ENCODE results near the gene ECHS1. TPM values are rescaled to one million over a fixed set of nuclear protein-coding genes. Genes with fewer than 3 reads are reported as not detected.

ECHS1 gene
- total RNA-seq, 1 experiment from 2014 or later: 58.0 TPM

DNA sequence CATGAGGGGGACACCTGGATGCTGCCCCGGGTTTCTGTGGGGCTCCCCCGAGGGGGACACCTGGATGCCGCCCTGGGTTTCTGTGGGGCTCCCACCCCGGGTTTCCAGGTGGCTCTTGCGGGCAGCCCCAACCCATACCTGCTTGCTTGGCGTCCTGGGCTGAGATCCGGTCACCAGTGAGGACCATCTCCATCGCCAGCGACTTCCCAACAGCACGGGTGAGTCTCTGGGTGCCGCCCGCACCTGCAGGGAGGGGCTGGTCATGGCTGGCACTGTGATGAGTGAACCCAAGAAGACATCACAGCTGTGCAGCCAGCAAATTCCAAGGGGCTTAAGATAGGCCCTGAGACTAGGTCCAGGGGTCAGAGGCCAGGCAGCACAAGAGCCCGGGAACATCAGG lies 6.4 kb downstream of the ECHS1 start:
- H2AFZ ChIP-seq (ENCODE audit: low read depth, low read length, poor library complexity, severe bottlenecking): no peak overlapping the region
- TF ChIP-seq SIN3A (IDR thresholded peaks at IDR 0.05; ENCODE audit: low read depth): no peak
- H3K9me2 ChIP-seq (ENCODE audit: insufficient read depth): no peaks in the 10 kb centered on the region
- no peaks in the 10 kb centered on the region for H3K9me3 ChIP-seq (ENCODE audit: control insufficient read depth in 1 of 2, insufficient read depth in 1 of 2, low read depth in 1 of 2, low read length in 2 of 2)
- CTCF ChIA-PET: no interaction called here
- no TSS peak for BruUV-seq (replicated peaks)
- H3K9ac ChIP-seq (ENCODE audit: low read length): no peak overlapping the region
- no peaks in the 10 kb centered on the region for H3K4me1 ChIP-seq (ENCODE audit: control insufficient read depth in 1 of 2, insufficient read depth in 2 of 2, low read length in 2 of 2)
- POLR2A ChIA-PET: no interaction called here
- ATAC-seq: no peak
- RAD21 ChIA-PET (ENCODE audit: low non-redundant PET in 1 of 2, low total read pairs in 2 of 2, uncharacterized antibody in 2 of 2, unreplicated experiment in 2 of 2): no interaction called here
- no peak overlapping the region for H3K4me2 ChIP-seq (ENCODE audit: low read length)
- no peak overlapping the region for H3K27ac ChIP-seq (ENCODE audit: low read depth, low read length)
- no peaks in the 10 kb centered on the region for H3K79me2 ChIP-seq (ENCODE audit: insufficient read depth, low read length)
- no peaks in the 10 kb centered on the region for H4K20me1 ChIP-seq (ENCODE audit: insufficient read depth)
- DNase-seq (ENCODE audit: low read depth, low spot score): no peak
- H3K4me3 ChIP-seq (replicated peaks in 1 of 2; ENCODE audit: low read depth in 1 of 2, low read length in 2 of 2): no peak overlapping the region
- H3K27me3 ChIP-seq (ENCODE audit: insufficient read depth, low read length): no peaks in the 10 kb centered on the region
- intact Hi-C loops (cut with micrococcal nuclease): no loop called here
- H3K36me3 ChIP-seq (ENCODE audit: control insufficient read depth in 1 of 2, insufficient read depth in 2 of 2, low read length in 2 of 2): no peaks in the 10 kb centered on the region; a peak in 2 of 4 replicates

DNA sequence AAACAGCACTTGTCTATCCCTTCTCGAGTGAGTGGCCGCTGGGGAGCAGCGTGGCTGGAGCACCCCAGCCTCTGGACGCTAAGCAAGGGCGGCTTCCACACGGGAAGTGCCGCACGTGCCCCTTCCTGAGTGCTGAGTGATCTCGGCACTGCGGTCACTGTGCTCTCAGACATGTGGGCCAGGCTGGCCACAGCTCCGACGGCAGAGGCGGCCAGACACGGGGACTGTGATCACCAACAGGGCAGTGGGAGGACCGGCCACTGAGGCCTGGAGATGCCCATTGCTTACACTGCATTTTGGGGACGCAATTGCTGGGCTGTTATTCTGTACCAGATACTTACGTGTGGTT lies 7.0 kb downstream of the ECHS1 start:
- Histone ChIP-seq H3K9ac (ENCODE audit: low read length) (no peak overlapping the region), H3K4me1 (ENCODE audit: control insufficient read depth in 1 of 2, insufficient read depth in 2 of 2, low read length in 2 of 2) (no peaks in the 10 kb centered on the region), H4K20me1 (ENCODE audit: insufficient read depth) (no peaks in the 10 kb centered on the region), H3K79me2 (ENCODE audit: insufficient read depth, low read length) (no peaks in the 10 kb centered on the region), H3K4me2 (ENCODE audit: low read length) (no peak overlapping the region), H3K9me3 (ENCODE audit: control insufficient read depth in 1 of 2, insufficient read depth in 1 of 2, low read depth in 1 of 2, low read length in 2 of 2) (no peaks in the 10 kb centered on the region), H2AFZ (ENCODE audit: low read depth, low read length, poor library complexity, severe bottlenecking) (no peak overlapping the region), H3K27me3 (ENCODE audit: insufficient read depth, low read length) (no peaks in the 10 kb centered on the region), H3K27ac (ENCODE audit: low read depth, low read length) (no peak overlapping the region), H3K9me2 (ENCODE audit: insufficient read depth) (no peaks in the 10 kb centered on the region), H3K36me3 (ENCODE audit: control insufficient read depth in 1 of 2, insufficient read depth in 2 of 2, low read length in 2 of 2) (no peaks in the 10 kb centered on the region; a peak in 2 of 4 replicates), H3K4me3 (replicated peaks in 1 of 2; ENCODE audit: low read depth in 1 of 2, low read length in 2 of 2) (no peak overlapping the region)
- ATAC-seq: no peak
- POLR2A ChIA-PET: no interaction called here
- DNase-seq (ENCODE audit: low read depth, low spot score): no peak
- BruUV-seq (replicated peaks): no TSS peak
- intact Hi-C loops (cut with micrococcal nuclease): no loop called here
- RAD21 ChIA-PET (ENCODE audit: low non-redundant PET in 1 of 2, low total read pairs in 2 of 2, uncharacterized antibody in 2 of 2, unreplicated experiment in 2 of 2): no interaction called here
- CTCF ChIA-PET: no interaction called here
- no peak for TF ChIP-seq SRF (IDR thresholded peaks at IDR 0.05; ENCODE audit: low read depth)
- TF ChIP-seq YY1 (IDR thresholded peaks at IDR 0.05; ENCODE audit: extremely low read depth, insufficient replicate concordance, low read depth, low read length): no peak
- no peak for TF ChIP-seq EZH2 (IDR thresholded peaks at IDR 0.05)
- no peak for TF ChIP-seq POLR2A (IDR thresholded peaks at IDR 0.05; ENCODE audit: borderline replicate concordance, extremely low read depth, insufficient read depth, insufficient read length)
- TF ChIP-seq, protein P1, sequence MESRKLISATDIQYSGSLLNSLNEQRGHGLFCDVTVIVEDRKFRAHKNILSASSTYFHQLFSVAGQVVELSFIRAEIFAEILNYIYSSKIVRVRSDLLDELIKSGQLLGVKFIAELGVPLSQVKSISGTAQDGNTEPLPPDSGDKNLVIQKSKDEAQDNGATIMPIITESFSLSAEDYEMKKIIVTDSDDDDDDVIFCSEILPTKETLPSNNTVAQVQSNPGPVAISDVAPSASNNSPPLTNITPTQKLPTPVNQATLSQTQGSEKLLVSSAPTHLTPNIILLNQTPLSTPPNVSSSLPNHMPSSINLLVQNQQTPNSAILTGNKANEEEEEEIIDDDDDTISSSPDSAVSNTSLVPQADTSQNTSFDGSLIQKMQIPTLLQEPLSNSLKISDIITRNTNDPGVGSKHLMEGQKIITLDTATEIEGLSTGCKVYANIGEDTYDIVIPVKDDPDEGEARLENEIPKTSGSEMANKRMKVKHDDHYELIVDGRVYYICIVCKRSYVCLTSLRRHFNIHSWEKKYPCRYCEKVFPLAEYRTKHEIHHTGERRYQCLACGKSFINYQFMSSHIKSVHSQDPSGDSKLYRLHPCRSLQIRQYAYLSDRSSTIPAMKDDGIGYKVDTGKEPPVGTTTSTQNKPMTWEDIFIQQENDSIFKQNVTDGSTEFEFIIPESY (IDR thresholded peaks at IDR 0.05; ENCODE audit: extremely low read depth, insufficient replicate concordance, low read length): no peak
- no peak for TF ChIP-seq JUND (IDR thresholded peaks at IDR 0.05)
- no peak for TF ChIP-seq ZFX (IDR thresholded peaks at IDR 0.05)
- no peak for TF ChIP-seq SIN3A (IDR thresholded peaks at IDR 0.05; ENCODE audit: low read depth)
- no peak for TF ChIP-seq POLR2AphosphoS5 (IDR thresholded peaks at IDR 0.05; ENCODE audit: low read depth, low read length)
- TF ChIP-seq ZNF274 (IDR thresholded peaks at IDR 0.05; ENCODE audit: low read depth, low read length): no peak
- TF ChIP-seq, protein P2, sequence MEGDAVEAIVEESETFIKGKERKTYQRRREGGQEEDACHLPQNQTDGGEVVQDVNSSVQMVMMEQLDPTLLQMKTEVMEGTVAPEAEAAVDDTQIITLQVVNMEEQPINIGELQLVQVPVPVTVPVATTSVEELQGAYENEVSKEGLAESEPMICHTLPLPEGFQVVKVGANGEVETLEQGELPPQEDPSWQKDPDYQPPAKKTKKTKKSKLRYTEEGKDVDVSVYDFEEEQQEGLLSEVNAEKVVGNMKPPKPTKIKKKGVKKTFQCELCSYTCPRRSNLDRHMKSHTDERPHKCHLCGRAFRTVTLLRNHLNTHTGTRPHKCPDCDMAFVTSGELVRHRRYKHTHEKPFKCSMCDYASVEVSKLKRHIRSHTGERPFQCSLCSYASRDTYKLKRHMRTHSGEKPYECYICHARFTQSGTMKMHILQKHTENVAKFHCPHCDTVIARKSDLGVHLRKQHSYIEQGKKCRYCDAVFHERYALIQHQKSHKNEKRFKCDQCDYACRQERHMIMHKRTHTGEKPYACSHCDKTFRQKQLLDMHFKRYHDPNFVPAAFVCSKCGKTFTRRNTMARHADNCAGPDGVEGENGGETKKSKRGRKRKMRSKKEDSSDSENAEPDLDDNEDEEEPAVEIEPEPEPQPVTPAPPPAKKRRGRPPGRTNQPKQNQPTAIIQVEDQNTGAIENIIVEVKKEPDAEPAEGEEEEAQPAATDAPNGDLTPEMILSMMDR (IDR thresholded peaks at IDR 0.05 in 2 of 3, conservative IDR thresholded peaks at IDR 0.05 in 1 of 3; ENCODE audit: borderline replicate concordance in 1 of 3, insufficient read depth in 1 of 3, low read depth in 2 of 3, low read length in 2 of 3): no peak
- TF ChIP-seq, protein P3, sequence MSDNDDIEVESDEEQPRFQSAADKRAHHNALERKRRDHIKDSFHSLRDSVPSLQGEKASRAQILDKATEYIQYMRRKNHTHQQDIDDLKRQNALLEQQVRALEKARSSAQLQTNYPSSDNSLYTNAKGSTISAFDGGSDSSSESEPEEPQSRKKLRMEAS (IDR thresholded peaks at IDR 0.05): no peak
- no peak for TF ChIP-seq CEBPB (IDR thresholded peaks at IDR 0.05; ENCODE audit: low read depth)
- TF ChIP-seq RAD21 (IDR thresholded peaks at IDR 0.05; ENCODE audit: low read depth): no peak
- no peak for TF ChIP-seq FOSL1 (IDR thresholded peaks at IDR 0.05; ENCODE audit: low read depth)
- TF ChIP-seq SP1 (IDR thresholded peaks at IDR 0.05; ENCODE audit: low read depth): no peak
